ENCODE results near the gene RAD23A. TPM values are rescaled to one million over a fixed set of nuclear protein-coding genes. Genes with fewer than 3 reads are reported as not detected.

Gene RAD23A
- total and polyA plus RNA-seq, 9 of the 15 experiments (the other 6 are each of a cell fraction or from before 2014, with no cell fraction given) = 9.5 to 181 (median 101) TPM

- TF ChIP-seq, protein P1, sequence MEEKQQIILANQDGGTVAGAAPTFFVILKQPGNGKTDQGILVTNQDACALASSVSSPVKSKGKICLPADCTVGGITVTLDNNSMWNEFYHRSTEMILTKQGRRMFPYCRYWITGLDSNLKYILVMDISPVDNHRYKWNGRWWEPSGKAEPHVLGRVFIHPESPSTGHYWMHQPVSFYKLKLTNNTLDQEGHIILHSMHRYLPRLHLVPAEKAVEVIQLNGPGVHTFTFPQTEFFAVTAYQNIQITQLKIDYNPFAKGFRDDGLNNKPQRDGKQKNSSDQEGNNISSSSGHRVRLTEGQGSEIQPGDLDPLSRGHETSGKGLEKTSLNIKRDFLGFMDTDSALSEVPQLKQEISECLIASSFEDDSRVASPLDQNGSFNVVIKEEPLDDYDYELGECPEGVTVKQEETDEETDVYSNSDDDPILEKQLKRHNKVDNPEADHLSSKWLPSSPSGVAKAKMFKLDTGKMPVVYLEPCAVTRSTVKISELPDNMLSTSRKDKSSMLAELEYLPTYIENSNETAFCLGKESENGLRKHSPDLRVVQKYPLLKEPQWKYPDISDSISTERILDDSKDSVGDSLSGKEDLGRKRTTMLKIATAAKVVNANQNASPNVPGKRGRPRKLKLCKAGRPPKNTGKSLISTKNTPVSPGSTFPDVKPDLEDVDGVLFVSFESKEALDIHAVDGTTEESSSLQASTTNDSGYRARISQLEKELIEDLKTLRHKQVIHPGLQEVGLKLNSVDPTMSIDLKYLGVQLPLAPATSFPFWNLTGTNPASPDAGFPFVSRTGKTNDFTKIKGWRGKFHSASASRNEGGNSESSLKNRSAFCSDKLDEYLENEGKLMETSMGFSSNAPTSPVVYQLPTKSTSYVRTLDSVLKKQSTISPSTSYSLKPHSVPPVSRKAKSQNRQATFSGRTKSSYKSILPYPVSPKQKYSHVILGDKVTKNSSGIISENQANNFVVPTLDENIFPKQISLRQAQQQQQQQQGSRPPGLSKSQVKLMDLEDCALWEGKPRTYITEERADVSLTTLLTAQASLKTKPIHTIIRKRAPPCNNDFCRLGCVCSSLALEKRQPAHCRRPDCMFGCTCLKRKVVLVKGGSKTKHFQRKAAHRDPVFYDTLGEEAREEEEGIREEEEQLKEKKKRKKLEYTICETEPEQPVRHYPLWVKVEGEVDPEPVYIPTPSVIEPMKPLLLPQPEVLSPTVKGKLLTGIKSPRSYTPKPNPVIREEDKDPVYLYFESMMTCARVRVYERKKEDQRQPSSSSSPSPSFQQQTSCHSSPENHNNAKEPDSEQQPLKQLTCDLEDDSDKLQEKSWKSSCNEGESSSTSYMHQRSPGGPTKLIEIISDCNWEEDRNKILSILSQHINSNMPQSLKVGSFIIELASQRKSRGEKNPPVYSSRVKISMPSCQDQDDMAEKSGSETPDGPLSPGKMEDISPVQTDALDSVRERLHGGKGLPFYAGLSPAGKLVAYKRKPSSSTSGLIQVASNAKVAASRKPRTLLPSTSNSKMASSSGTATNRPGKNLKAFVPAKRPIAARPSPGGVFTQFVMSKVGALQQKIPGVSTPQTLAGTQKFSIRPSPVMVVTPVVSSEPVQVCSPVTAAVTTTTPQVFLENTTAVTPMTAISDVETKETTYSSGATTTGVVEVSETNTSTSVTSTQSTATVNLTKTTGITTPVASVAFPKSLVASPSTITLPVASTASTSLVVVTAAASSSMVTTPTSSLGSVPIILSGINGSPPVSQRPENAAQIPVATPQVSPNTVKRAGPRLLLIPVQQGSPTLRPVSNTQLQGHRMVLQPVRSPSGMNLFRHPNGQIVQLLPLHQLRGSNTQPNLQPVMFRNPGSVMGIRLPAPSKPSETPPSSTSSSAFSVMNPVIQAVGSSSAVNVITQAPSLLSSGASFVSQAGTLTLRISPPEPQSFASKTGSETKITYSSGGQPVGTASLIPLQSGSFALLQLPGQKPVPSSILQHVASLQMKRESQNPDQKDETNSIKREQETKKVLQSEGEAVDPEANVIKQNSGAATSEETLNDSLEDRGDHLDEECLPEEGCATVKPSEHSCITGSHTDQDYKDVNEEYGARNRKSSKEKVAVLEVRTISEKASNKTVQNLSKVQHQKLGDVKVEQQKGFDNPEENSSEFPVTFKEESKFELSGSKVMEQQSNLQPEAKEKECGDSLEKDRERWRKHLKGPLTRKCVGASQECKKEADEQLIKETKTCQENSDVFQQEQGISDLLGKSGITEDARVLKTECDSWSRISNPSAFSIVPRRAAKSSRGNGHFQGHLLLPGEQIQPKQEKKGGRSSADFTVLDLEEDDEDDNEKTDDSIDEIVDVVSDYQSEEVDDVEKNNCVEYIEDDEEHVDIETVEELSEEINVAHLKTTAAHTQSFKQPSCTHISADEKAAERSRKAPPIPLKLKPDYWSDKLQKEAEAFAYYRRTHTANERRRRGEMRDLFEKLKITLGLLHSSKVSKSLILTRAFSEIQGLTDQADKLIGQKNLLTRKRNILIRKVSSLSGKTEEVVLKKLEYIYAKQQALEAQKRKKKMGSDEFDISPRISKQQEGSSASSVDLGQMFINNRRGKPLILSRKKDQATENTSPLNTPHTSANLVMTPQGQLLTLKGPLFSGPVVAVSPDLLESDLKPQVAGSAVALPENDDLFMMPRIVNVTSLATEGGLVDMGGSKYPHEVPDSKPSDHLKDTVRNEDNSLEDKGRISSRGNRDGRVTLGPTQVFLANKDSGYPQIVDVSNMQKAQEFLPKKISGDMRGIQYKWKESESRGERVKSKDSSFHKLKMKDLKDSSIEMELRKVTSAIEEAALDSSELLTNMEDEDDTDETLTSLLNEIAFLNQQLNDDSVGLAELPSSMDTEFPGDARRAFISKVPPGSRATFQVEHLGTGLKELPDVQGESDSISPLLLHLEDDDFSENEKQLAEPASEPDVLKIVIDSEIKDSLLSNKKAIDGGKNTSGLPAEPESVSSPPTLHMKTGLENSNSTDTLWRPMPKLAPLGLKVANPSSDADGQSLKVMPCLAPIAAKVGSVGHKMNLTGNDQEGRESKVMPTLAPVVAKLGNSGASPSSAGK (IDR thresholded peaks at IDR 0.05) = peak; percentile 88
- TF ChIP-seq IFI16 (CRISPR knock-in tag; IDR thresholded peaks at IDR 0.05) = no peak
- TF ChIP-seq SPI1 (IDR thresholded peaks at IDR 0.05; ENCODE audit: borderline replicate concordance, low read depth, low read length) = no peak
- TF ChIP-seq, protein P2, sequence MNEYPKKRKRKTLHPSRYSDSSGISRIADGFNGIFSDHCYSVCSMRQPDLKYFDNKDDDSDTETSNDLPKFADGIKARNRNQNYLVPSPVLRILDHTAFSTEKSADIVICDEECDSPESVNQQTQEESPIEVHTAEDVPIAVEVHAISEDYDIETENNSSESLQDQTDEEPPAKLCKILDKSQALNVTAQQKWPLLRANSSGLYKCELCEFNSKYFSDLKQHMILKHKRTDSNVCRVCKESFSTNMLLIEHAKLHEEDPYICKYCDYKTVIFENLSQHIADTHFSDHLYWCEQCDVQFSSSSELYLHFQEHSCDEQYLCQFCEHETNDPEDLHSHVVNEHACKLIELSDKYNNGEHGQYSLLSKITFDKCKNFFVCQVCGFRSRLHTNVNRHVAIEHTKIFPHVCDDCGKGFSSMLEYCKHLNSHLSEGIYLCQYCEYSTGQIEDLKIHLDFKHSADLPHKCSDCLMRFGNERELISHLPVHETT (CRISPR knock-in tag; conservative IDR thresholded peaks at IDR 0.05 in 1 of 2, IDR thresholded peaks at IDR 0.05 in 1 of 2) = peak in 1 of 2 experiments; percentile 57; a peak in 1 of 4 replicates
- TF ChIP-seq NR2C2 (CRISPR knock-in tag; IDR thresholded peaks at IDR 0.05) = peak; percentile 30; the same call in 1 of the 2 replicates
- peak; percentile 65 for TF ChIP-seq NR2C2 (tag; IDR thresholded peaks at IDR 0.05)
- TF ChIP-seq U2AF1 (optimal IDR thresholded peaks at IDR 0.05; ENCODE audit: low read depth, low read length) = peak; percentile 64
- TF ChIP-seq CHAMP1 (IDR thresholded peaks at IDR 0.05) = no peak
- no peak for TF ChIP-seq HDGF (IDR thresholded peaks at IDR 0.05)
- TF ChIP-seq KLF16 (IDR thresholded peaks at IDR 0.05) = no peak
- TF ChIP-seq GABPB2 (CRISPR knock-in tag; conservative IDR thresholded peaks at IDR 0.05) = no peak
- no peak for TF ChIP-seq ARID2 (IDR thresholded peaks at IDR 0.05)
These were observed 7.5 kb upstream of the RAD23A start, which contains the start of gene CALR (continued) for GRCh38 chr19:12937927-12938778.

Data from K562 (cell line).